IMR-90 (cell line): ENCODE data around the gene QKI. TPM values are rescaled to one million over a fixed set of nuclear protein-coding genes. Genes with fewer than 3 reads are reported as not detected.
A peak's percentile ranks its signal among the peaks of the same experiment; 100 is the strongest.

Source experiments
- ATAC-seq: fragments of 200-7000 bp; cut with Tn5 transposase; 2 replicates; pipeline ENCODE4 v1.9.1; 2020; ENCODE audit warnings: low read depth, mild to moderate bottlenecking, moderate library complexity
- BruUV-seq: library from RNA; stranded (reverse); fragments of 400-500 nt; replicated peaks from 2 replicates; lab custom pipeline; 2021; lab: Mats Ljungman, UMichigan
- CTCF ChIA-PET: fragments of 300-600 bp; formaldehyde crosslinking; extraction: SDS; loops from one replicate; lab custom pipeline; 2021; ENCODE audit warnings: antibody characterized with exemption; lab: Yijun Ruan, JAX
- POLR2A ChIA-PET: fragments of 300-600 bp; sonication (Branson Sonifier 250); formaldehyde crosslinking; loops from one replicate; lab custom pipeline; 2022; ENCODE audit warnings: antibody characterized with exemption; ENCODE audit not compliant: unreplicated experiment; lab: Charles Lee
- DNase-seq: peaks from one replicate; pipeline ENCODE4 v3.0.0; 2013
- H2AFZ ChIP-seq: replicated peaks from 2 replicates; pipeline ENCODE3; 2013; ENCODE audit warnings: low read length, mild to moderate bottlenecking; ENCODE audit not compliant: poor library complexity
- H2AK5ac ChIP-seq: 2 replicates; pipeline ENCODE4 v1.6.1; 2013; ENCODE audit warnings: low read depth, low read length, inconsistent platforms
- H2AK9ac ChIP-seq: replicated peaks from 2 replicates; pipeline ENCODE3; 2013; ENCODE audit warnings: mild to moderate bottlenecking, low read depth, low read length, moderate library complexity; ENCODE audit not compliant: poor library complexity
- H2BK120ac ChIP-seq: 2 replicates; pipeline ENCODE4 v1.6.1; 2013; ENCODE audit warnings: low read depth, low read length, inconsistent platforms
- H2BK15ac ChIP-seq: 3 replicates; pipeline ENCODE4 v1.6.1; 2013; ENCODE audit warnings: low read depth, low read length, inconsistent platforms
- H2BK20ac ChIP-seq: 2 replicates; pipeline ENCODE4 v1.6.1; 2013; ENCODE audit warnings: low read depth, mild to moderate bottlenecking, inconsistent platforms, low read length, moderate library complexity
- H2BK5ac ChIP-seq: 2 replicates; pipeline ENCODE4 v1.6.1; 2013; ENCODE audit warnings: mild to moderate bottlenecking, low read depth, low read length, inconsistent platforms; ENCODE audit not compliant: poor library complexity, severe bottlenecking
- H3K14ac ChIP-seq: replicated peaks from 2 replicates; pipeline ENCODE4 v1.6.1; 2013; ENCODE audit warnings: low read depth, low read length, inconsistent platforms
- H3K18ac ChIP-seq: 2 replicates; pipeline ENCODE4 v1.6.1; 2013; ENCODE audit warnings: low read depth, low read length, control low read depth
- H3K23ac ChIP-seq: 2 replicates; pipeline ENCODE4 v1.6.1; 2013; ENCODE audit warnings: low read depth, low read length, inconsistent platforms
- H3K27ac ChIP-seq: 2 replicates; pipeline ENCODE4 v1.5.1; 2013; ENCODE audit warnings: mild to moderate bottlenecking, control low read depth, low read length; ENCODE audit not compliant: insufficient read depth
- H3K27me3 ChIP-seq: 2 replicates; pipeline ENCODE4 v1.6.1; 2013; ENCODE audit warnings: low read length; ENCODE audit not compliant: control insufficient read depth, insufficient read depth
- H3K36me3 ChIP-seq: 2 replicates; pipeline ENCODE4 v1.6.1; 2013; ENCODE audit warnings: low read length, mixed read lengths; ENCODE audit not compliant: control insufficient read depth, insufficient read depth
- H3K4ac ChIP-seq: 2 replicates; pipeline ENCODE4 v1.6.1; 2013; ENCODE audit warnings: low read depth, low read length, inconsistent platforms
- H3K4me1 ChIP-seq: 2 replicates; pipeline ENCODE4 v1.6.1; 2013; ENCODE audit warnings: low read length, mixed read lengths; ENCODE audit not compliant: control insufficient read depth, insufficient read depth
- H3K4me2 ChIP-seq: 2 replicates; pipeline ENCODE4 v1.6.1; 2013; ENCODE audit warnings: low read depth, mild to moderate bottlenecking, control low read depth, low read length, moderate library complexity
- H3K4me3 ChIP-seq: 2 replicates; pipeline ENCODE4 v1.5.1; 2013; ENCODE audit warnings: low read depth, mild to moderate bottlenecking, control low read depth, low read length, moderate library complexity; ENCODE audit not compliant: insufficient read depth
- H3K56ac ChIP-seq: 2 replicates; pipeline ENCODE4 v1.6.1; 2013; ENCODE audit warnings: low read length, inconsistent platforms; ENCODE audit not compliant: insufficient read depth; ENCODE audit errors: extremely low read depth
- H3K79me1 ChIP-seq, 2 experiments: 2 replicates each; pipeline ENCODE4 v1.6.1; 2013; ENCODE audit warnings: low read length in 2 of 2, inconsistent platforms in 1 of 2, low read depth in 1 of 2
- H3K9ac ChIP-seq: 2 replicates; pipeline ENCODE4 v1.6.1; 2013; ENCODE audit warnings: low read depth, low read length, control low read depth
- H3K9me1 ChIP-seq: 2 replicates; pipeline ENCODE4 v1.6.1; 2013; ENCODE audit warnings: low read length, inconsistent platforms; ENCODE audit not compliant: insufficient read depth
- H3K9me3 ChIP-seq: 2 replicates; pipeline ENCODE4 v1.6.1; 2013; ENCODE audit warnings: low read length; ENCODE audit not compliant: control insufficient read depth, insufficient read depth
- H4K20me1 ChIP-seq: 2 replicates; pipeline ENCODE4 v1.6.1; 2013; ENCODE audit warnings: low read length, inconsistent platforms; ENCODE audit not compliant: insufficient read depth
- H4K5ac ChIP-seq: 2 replicates; pipeline ENCODE4 v1.6.1; 2013; ENCODE audit warnings: mild to moderate bottlenecking, low read depth, low read length, control low read depth
- H4K8ac ChIP-seq, 2 experiments: 2 replicates each; pipeline ENCODE4 v1.6.1; 2013; ENCODE audit warnings: low read depth in 2 of 2, low read length in 2 of 2, control low read depth in 1 of 2, inconsistent platforms in 1 of 2
- H4K91ac ChIP-seq: 2 replicates; pipeline ENCODE4 v1.6.1; 2013; ENCODE audit warnings: low read depth, low read length, inconsistent platforms; ENCODE audit not compliant: insufficient read depth
- BHLHE40 ChIP-seq: fragments of 150-350 bp; IDR thresholded peaks from 2 replicates; pipeline ENCODE4 v1.6.1; 2016; ENCODE audit warnings: mild to moderate bottlenecking, low read depth, low read length
- ELK1 ChIP-seq: fragments of 150-350 bp; IDR thresholded peaks from 2 replicates; pipeline ENCODE4 v1.6.1; 2016; ENCODE audit warnings: low read depth, mild to moderate bottlenecking, low read length, moderate library complexity, borderline replicate concordance
- MAFK ChIP-seq: IDR thresholded peaks from 2 replicates; pipeline ENCODE4 v1.6.1; 2012; ENCODE audit warnings: low read depth, low read length, improper control_type of control experiment
- WGBS, 2 experiments: methylation state at CpG; one replicate each; pipeline versions ENCODE4 v1.1.5 to v1.1.7; 2013; ENCODE audit warnings: missing lambda C conversion rate in 2 of 2; ENCODE audit not compliant: insufficient read length in 1 of 2; ENCODE audit errors: extremely low coverage in 2 of 2; 5-methylcytosine and 5-hydroxymethylcytosine counted together
- dilution Hi-C: fragments of 300-500 bp; cut with HindIII; formaldehyde crosslinking; loops from one replicate; pipeline ENCODE4 v1.14.3; 2018; ENCODE audit warnings: low sequenced_read_pairs; ENCODE audit not compliant: unreplicated experiment
- in situ Hi-C: fragments of 300-500 bp; cut with MboI; formaldehyde crosslinking; loops from 3 replicates; pipeline ENCODE4 v1.14.3; 2019; ENCODE audit warnings: low sequenced_read_pairs, inconsistent platforms, mixed read lengths
- intact Hi-C: fragments of 100-400 bp; cut with micrococcal nuclease; formaldehyde crosslinking; loops from 2 replicates; pipeline ENCODE4 v1.10.0; 2022
- polyA plus RNA-seq, 3 experiments: library from polyadenylated mRNA; depleted of rRNA; stranded (reverse); fragments of >200 nt; gene quantifications; 2 replicates each; pipeline ENCODE4 v1.2.3, GENCODE V29; 2012; ENCODE audit warnings: low replicate concordance in 1 of 3
- total RNA-seq: library from RNA; depleted of rRNA; stranded (reverse); fragments of >200 nt; gene quantifications from 2 replicates; pipeline ENCODE4 v1.2.3, GENCODE V29; 2012

Gene QKI
- total and polyA plus RNA-seq, 2 of the 4 experiments (the other 2 are of a cell fraction): 112 to 232 TPM

- POLR2A ChIA-PET: no interaction called here
- Histone ChIP-seq H2BK120ac (peak overlapping the region; percentile 24), H3K27ac (peak overlapping the region; percentile 6; the same call in 1 of the 2 replicates), H2AK9ac (peak overlapping the region; percentile 35), H3K18ac (peak overlapping the region; percentile 33; the same call in 1 of the 2 replicates), H3K36me3 (peaks cover 1% of the 10 kb centered on the region; the same call in 1 of the 2 replicates), H3K56ac (no peak overlapping the region), H4K91ac (no peak overlapping the region), H4K8ac (peak overlapping the region in 1 of 2 experiments; percentile 41; a peak in 2 of 4 replicates), H3K79me1 (peaks cover 4 to 45% of the 10 kb centered on the region in 2 experiments), H3K4me3 (no peak overlapping the region), H2AK5ac (0 out of 2 replicates have a peak overlapping the region, but pooled peaks have one; percentile 7), H3K4me2 (peak overlapping the region; percentile 60), H4K20me1 (peaks cover 51% of the 10 kb centered on the region; the same call in 1 of the 2 replicates), H3K4ac (peak overlapping the region; percentile 55; the same call in 1 of the 2 replicates), H3K4me1 (peaks cover 18% of the 10 kb centered on the region), H2BK20ac (no peak overlapping the region), H4K5ac (no peak overlapping the region), H2AFZ (no peak overlapping the region), H2BK15ac (peak overlapping the region; percentile 14; the same call in 1 of the 3 replicates), H3K27me3 (no peaks in the 10 kb centered on the region), H3K9ac (no peak overlapping the region), H3K9me3 (no peaks in the 10 kb centered on the region), H3K14ac (peak overlapping the region; percentile 16), H3K9me1 (peaks cover 15% of the 10 kb centered on the region), H3K23ac (peak overlapping the region; percentile 13), H2BK5ac (peak overlapping the region; percentile 52)
- ATAC-seq (no peak), DNase-seq (no peak)
- intact Hi-C loops: loop anchor here (5.0 kb wide), 2 partner anchors 74 to 114 kb away; no protein-coding TSS in a partner anchor
- in situ Hi-C loops: no loop called here
- dilution Hi-C loops: no loop called here
- CTCF ChIA-PET: interaction anchor here (0.6 kb wide), 1 partner anchor 113 kb away, joined by 3 read pairs; no protein-coding TSS in a partner anchor
- BruUV-seq: no TSS peak
- TF ChIP-seq BHLHE40 (no peak), MAFK (no peak), ELK1 (no peak)
- WGBS, 2 experiments: no CpG with 5 or more reads among the region's 2 CpGs
Measured at GRCh38 chr6:163531122-163531521, 116.6 kb downstream of the QKI start.
